ENCODE data around the gene NTM.

Gene NTM

GRCh38 chr11:131688048-131688693 is 317.8 kb downstream of the NTM start:
- H3K27ac ChIP-seq, result no peak overlapping the region
- peak; percentile 99 for TF ChIP-seq CTCF (conservative IDR thresholded peaks at IDR 0.05)

GRCh38 chr11:131689049-131689925 is 318.9 kb downstream of the NTM start:
- no peak overlapping the region for H3K27ac ChIP-seq
- no peak for TF ChIP-seq CTCF (conservative IDR thresholded peaks at IDR 0.05)

GRCh38 chr11:131690362-131690761 is 319.9 kb downstream of the NTM start:
- no peak overlapping the region for H3K27ac ChIP-seq
- no peak for TF ChIP-seq CTCF (conservative IDR thresholded peaks at IDR 0.05)

- no peak overlapping the region for H3K27ac ChIP-seq
- no peak for TF ChIP-seq CTCF (conservative IDR thresholded peaks at IDR 0.05)
Measured at GRCh38 chr11:131690776-131691175, 320.4 kb downstream of the NTM start.

GRCh38 chr11:131691181-131692041 is 321.0 kb downstream of the NTM start:
- no peak overlapping the region for H3K27ac ChIP-seq
- TF ChIP-seq CTCF (conservative IDR thresholded peaks at IDR 0.05), result 0 out of 2 replicates have a peak, but pooled peaks have one; percentile 6

- TF ChIP-seq CTCF (conservative IDR thresholded peaks at IDR 0.05), result no peak
- no peak overlapping the region for H3K27ac ChIP-seq
Measured at GRCh38 chr11:131692151-131692550, 321.7 kb downstream of the NTM start.

GRCh38 chr11:131692961-131693360 is 322.5 kb downstream of the NTM start:
- no peak overlapping the region for H3K27ac ChIP-seq
- no peak for TF ChIP-seq CTCF (conservative IDR thresholded peaks at IDR 0.05)

All from VCaP (cell line).